Neural progenitor cell (in vitro differentiated cells): ENCODE data around the gene HPD.

Experiments used
- EZH2 ChIP-seq: fragments of 200-600 bp; sonication (generic); IDR thresholded peaks from 2 replicates; pipeline ENCODE4 v1.6.1; 2017; ENCODE audit warnings: antibody characterized with exemption, mild to moderate bottlenecking, moderate library complexity
- EZH2phosphoT487 ChIP-seq: fragments of 200-600 bp; sonication (generic); IDR thresholded peaks from 2 replicates; pipeline ENCODE4 v1.6.1; 2017; ENCODE audit warnings: antibody characterized with exemption
- TF ChIP-seq, protein P1 (sequence below): fragments of 200-600 bp; sonication (generic); IDR thresholded peaks from 2 replicates; pipeline ENCODE4 v1.5.1; 2017; ENCODE audit warnings: antibody characterized with exemption, mild to moderate bottlenecking

DNA sequence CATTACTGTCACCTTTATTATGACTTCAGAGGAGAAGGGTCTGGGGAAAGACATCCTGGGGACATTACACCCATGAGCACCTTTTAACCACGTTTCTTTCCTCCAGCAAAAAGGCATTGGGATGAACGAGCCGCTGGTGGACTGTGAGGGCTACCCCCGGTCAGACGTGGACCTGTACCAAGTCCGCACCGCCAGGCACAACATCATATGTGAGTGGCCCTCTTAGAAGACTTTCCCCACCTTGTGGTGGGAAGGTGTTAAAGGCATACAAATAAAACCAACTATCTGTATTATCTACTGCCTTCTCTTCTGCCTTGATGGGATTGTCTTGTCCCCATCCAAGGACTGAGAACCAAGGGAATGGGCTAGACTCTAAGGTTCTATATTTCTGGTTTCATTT, 36.0 kb upstream of the HPD start:
- TF ChIP-seq, protein P1, sequence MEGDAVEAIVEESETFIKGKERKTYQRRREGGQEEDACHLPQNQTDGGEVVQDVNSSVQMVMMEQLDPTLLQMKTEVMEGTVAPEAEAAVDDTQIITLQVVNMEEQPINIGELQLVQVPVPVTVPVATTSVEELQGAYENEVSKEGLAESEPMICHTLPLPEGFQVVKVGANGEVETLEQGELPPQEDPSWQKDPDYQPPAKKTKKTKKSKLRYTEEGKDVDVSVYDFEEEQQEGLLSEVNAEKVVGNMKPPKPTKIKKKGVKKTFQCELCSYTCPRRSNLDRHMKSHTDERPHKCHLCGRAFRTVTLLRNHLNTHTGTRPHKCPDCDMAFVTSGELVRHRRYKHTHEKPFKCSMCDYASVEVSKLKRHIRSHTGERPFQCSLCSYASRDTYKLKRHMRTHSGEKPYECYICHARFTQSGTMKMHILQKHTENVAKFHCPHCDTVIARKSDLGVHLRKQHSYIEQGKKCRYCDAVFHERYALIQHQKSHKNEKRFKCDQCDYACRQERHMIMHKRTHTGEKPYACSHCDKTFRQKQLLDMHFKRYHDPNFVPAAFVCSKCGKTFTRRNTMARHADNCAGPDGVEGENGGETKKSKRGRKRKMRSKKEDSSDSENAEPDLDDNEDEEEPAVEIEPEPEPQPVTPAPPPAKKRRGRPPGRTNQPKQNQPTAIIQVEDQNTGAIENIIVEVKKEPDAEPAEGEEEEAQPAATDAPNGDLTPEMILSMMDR: peak; percentile 45
- TF ChIP-seq EZH2 (no peak), EZH2phosphoT487 (no peak)
